Stimulated activated CD4-positive, alpha-beta T cell treated with anti-CD3 and anti-CD28 coated beads, TNF-alpha, amount 100 ng/mL, for 4 hours (primary cell): ENCODE measurements around the gene CD300A.
"Not testable (repeated sequence)": the region's sequence is repeated elsewhere in the genome, so short reads cannot be mapped to it uniquely, and the experiment has no call there.

Source experiments
- DNase-seq, 3 experiments: peaks; one replicate each; pipeline ENCODE4 v3.0.0-alpha.2; 2020; ENCODE audit warnings: low read depth in 3 of 3

CD300A gene

DNA sequence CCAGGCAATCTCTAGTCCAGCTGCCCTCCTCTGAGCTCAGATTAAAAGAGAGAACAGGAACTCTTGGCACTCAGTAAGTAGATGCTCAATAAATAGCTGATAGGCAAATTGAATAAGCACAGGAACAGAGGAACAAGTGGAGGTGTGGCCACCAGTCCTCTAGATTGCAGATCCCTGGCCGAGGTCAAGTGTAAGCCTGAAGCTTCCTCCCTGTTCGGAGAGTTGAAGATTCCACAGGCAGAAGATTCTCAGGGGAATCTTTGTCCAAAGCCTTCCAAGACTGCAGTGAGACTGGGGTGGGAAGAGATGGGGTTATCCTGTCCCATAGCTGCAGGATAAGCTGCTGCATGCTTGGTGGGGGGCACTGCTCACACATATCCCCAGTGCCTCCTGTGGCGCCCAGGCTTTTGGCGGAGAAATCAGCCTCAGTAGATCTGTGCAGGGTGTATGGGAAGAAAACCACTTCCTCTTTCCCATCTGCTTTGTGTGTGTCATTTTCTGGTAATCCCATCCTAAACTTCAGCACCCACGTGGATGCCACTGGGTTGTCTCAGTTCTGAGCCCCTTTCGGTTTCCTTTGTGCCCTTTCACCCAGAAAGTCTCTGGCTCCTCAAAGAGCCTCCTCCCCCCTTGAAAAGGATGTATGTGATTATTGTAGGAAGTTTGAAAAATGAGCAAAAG is 12.1 kb downstream of the CD300A start:
- no peak for DNase-seq

DNA sequence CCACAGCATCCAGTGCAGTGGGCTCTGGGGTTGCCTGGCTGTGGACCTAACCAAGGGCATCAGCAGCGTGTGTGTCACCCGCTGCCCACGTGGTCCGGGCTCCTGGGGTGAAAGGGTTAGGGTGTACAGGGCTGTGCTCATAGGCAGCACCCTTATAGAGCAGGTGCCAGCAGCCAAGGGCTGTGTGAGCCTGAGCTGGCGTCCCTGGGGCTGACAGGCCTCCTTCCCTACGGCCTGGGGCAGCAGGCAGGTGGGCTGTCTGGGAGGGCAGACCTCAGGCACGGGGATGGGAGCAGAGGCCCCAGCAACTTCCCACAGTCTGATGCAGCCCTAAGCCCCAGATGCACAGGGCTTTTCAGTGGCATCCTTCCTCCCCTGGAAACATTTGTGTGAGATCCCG is 13.9 kb downstream of the CD300A start:
- DNase-seq = no peak

DNA sequence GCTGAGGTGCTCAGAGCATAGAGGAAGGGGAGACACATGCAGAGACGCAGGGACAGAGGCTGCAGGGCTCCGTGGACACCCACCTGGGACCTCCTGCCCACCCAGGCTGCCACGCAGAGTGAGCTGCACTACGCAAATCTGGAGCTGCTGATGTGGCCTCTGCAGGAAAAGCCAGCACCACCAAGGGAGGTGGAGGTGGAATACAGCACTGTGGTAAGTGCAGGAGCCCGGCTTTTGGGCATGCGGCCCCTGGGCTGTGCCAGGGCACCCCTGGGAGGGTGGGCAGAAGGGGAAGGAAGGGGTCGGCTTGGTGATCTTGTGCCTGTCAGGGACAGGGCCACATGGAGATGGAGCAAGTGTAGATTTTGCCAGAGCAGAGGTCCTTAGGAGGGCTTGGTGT is 15.2 kb downstream of the CD300A start:
- DNase-seq = no peak

DNA sequence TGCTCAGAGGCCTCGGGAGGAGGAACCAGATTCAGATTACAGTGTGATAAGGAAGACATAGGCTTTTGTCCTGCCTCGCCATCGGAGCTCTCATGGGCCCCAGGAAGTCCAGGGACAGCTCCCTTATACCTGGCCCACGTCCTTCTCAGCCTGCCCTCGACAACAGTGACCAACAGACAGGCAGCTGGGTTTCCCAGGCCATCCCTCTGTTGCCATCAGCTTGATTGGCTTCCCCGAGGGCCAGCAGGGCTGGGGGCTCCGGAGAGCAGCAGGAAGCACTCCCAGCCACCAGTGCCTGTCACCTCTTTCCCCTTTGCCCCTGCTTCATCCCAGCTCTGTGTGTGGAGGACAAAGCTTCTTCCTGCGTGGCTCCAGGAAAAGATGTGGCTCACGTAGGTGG is 17.6 kb downstream of the CD300A start:
- no peak for DNase-seq

DNA sequence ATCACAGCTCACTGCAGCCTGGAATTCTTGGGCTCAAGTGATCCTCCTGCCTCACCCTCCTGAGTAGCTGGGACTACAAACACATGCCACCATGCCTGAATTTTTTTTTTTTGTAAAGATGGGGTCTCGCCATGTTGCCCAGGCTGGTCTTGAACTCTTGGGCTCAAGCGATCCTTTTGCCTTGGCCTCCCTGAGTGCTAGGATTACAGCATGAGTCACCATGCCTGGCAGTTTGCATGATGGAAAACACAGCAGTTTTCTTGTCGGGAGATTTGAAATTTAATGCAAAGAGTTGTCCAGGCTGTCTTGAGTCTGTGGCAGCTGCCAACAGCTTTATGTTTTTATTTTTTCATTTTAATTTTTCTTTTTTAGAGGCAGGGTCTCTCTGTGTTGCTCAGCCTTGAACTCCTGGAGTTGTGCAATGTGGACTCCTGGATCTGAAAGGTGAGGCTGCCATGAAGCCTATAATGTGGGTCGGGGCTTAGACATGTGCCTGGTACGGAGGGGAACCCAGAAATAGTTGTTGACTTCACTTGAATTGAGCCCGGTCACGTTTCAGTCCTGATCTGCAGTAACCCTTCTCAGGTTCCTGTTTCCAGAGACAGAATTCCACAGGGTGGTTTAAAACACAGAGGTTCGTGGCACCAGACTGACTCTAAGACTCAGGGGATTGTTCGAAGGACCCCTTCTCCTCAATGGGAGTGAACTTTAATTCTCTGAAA is 18.7 kb downstream of the CD300A start:
- DNase-seq = no peak

DNA sequence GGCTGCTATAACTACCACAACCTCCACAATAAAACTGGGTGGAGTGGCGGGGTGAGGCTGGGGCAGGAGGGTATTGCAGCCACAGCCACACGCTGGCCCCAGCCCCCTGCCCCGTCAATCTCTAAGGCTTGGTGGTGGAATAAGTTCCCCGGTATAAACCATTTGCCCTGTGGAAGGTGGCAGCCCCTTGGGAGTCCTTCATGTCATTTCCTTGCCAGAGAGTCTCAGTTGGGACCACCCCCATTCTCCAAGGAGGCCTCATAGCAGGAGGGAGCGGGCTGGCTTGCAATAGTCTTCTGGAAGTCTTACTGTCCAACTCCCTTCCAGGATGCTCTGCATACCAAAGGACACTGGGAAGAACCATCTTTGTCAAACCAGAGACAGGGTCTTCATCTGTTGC is 19.4 kb downstream of the CD300A start:
- no peak for DNase-seq

DNA sequence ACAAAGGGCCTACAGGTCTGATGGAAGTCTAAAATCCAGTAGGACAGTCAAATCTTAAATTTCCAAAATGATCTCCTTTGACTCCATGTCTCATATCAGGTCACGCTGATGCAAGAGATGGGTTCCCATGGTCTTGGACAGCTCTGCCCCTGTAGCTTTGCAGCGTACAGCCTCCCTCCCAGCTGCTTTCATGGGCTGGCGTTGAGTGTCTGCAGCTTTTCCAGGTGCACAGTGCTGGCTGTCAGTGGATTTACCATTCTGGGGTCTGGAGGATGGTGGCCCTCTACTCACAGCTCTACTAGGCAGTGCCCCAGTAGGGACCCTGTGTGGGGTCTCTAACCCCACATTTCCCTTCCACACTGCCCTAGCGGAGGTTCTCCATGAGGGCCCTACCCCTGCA is 21.8 kb downstream of the CD300A start:
- not testable (repeated sequence) for DNase-seq

DNA sequence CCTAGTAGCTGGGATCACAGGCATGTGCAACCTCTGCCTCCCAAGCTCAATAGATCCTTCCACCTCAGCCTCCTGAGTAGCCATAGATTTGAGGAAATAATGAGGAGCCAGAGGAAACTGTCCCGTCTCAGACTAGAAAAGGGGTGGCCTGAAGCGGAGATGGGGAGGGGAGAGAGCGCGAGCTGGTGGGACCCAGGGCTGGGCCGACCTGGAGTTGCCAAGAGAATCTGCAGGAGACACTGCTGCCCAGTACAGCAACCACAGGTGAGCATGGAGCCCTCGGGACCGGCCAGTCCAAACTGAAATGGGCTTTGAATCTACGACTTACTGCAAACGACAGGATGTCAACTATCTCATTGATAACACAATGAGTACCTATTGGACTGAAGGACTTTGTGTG is 24.3 kb downstream of the CD300A start:
- no peak for DNase-seq

DNA sequence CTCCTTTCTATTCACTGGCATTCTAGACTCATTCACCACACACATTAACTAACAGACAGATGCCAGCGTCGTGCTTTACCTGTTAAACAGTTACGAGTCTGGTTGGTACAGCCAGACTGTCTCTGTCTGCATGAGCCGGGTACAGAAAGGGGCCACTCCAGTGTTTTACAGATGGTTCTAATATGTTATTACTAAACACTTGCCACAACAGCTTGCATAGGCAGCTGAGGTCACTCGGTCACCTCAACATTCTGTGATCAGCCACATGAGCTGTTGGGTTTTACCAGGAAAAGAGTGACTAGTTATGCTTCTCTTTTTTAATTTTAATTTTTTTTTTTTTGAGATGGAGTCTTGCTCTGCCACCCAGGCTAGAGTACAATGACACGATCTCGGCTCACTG is 25.2 kb downstream of the CD300A start:
- DNase-seq = no peak

DNA sequence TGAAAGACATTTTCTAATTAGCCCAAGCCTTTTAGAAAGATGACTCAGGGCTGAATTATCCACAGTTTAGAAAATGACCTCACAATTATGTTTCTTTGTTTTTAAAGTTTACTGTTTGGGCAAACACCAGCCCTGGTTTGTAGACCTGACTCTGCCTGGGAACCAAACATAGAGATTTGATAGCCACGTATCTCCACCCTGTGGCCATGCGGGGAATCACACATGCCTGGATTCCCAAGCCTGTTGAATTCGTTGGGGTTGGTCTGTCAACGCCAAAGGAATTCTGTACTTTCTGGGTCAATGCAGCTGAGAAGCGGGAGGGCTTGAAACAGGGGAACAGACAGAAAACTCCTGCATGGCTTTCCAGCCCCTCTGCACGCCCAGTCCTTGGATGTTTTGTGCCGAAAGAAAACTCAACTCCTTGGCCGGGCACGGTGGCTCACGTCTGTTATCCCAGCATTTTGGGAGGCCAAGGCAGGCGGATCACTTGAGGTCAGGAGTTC is 26.9 kb downstream of the CD300A start:
- DNase-seq = peak; percentile 34 to 37 (median 36)

DNA sequence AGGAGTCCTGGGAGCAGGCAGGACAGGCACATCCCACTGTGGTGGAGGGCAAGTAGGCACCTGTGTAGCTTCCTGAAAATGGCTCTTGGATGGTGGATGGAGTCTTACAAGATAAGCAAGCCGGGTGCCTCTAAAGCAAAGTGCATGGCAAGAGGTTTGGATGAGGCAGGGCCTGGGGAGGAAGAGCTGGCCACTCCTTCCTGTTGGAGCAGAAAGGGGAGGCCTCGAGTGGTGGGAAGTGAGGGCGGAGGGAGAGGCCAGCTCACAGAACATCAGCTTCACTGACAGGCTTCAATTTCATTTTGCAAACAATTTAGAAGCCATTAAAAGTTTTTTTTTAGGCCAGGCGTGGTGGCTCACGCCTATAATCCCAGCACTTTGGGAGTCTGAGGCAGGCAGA is 31.0 kb downstream of the CD300A start:
- DNase-seq = no peak

DNA sequence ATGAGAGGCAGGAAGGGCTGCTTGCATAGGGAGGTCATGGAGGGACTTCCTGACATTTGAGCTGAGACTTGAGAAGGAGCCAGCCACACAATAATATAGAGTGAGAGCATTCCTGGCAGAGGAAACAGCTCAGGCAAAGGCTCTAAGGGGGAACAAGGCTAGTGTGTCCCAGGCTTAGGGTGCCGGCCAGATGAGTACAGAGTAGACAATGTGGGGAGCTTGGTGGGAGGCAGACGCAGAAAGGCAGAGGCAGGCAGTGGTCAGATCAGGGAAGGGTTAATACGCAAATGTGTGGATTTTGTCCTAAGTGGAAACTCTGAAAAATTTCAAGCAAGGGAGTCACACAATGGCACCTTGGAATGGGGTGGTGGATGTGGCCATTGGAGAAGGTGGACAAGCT is 33.6 kb downstream of the CD300A start:
- no peak for DNase-seq

DNA sequence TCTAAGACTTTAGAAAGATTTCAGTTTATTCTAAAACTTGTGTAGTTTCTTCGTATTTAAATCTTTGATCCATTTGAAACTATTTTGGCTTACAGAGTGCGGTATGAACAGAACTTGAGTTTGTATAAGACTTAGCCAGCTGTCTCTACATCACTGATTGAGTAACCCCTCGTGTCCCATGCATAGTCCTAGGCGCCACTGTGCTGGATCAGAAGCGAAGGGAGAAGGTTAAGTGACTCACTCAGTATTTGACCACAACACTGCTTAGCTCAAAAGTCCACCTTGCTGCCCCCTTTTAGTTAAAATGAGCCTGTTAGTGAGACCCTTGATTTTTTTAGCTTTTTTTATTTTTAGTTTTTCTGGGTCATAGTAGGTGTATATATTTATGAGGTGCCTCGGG is 36.4 kb downstream of the CD300A start:
- no peak for DNase-seq

DNA sequence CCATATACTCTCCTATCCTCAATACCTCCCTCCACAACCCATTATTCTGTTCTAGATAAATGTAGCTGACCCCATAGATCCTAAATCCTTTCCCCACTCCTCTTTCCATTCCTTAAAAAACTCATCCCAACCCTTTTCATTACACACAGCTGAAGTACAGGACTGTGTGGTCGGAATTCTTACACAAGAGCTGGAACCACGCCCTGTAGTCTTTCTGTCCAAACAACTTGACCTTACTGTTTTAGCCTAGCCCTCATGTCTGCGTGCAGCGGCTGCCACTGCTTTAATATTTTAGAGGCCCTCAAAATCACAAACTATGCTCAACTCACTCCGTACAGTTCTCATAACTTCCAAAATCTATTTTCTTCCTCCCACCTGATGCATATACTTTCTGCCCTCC is 37.5 kb downstream of the CD300A start:
- DNase-seq = not testable (repeated sequence)

DNA sequence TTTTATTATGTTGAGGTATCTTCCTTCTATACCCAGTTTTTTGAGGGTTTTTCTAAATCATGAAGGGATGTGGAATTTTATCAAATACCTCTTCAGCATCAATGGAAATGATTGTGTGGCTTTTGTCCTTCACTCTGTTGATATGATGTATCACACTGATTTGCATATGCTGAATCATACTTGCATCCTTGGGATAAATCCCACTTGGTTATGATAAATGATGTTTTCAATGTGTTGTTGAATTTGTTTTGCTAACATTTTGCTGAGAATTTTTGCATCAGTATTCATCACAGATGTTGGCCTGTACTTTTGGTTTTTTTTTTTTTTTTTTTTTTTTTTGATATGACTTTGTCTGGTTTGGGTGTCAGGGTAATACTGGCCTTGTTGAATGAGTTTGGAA is 41.7 kb downstream of the CD300A start:
- DNase-seq = no peak

DNA sequence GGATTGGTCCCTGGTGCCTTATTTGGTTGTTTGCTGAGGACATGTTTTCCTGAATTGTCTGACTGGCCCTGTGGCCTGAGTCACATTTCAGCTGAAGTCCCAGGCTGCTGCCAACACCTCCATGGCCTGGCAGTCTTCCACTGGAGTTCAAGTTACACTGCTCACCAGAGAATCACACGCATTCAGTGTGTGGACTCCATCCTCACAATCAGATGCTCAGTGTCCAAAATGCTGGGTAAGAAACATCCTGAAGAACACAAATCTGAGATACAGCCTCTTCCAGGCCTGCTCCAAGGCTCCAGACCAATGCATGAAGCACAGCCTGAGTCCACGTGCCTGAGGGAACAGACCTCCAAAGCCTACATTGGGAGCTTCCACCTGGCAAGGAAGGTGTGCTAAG is 45.6 kb downstream of the CD300A start:
- no peak for DNase-seq

DNA sequence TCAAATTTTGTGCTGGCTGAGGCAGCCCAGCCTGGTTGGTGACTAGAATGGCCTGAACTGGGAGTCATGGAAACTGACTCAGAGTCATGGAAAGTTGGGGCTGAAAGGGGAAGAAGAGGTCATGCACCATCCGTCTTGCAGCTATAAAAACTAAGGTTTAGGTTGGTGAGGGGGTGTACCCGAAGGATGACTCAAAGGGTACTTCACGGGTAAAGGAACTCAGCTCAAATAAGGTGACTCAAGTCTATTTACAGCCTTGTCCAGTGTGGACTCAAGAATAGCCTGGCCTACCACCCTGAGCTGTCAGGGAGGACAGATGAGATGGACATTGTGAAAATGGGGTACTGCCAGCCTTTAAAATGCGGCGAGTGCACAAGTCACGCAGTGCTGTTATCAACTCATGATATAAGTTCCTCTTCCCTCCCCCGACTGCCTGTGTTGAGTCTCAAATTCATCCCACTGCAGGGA is 46.2 kb downstream of the CD300A start:
- DNase-seq = no peak

DNA sequence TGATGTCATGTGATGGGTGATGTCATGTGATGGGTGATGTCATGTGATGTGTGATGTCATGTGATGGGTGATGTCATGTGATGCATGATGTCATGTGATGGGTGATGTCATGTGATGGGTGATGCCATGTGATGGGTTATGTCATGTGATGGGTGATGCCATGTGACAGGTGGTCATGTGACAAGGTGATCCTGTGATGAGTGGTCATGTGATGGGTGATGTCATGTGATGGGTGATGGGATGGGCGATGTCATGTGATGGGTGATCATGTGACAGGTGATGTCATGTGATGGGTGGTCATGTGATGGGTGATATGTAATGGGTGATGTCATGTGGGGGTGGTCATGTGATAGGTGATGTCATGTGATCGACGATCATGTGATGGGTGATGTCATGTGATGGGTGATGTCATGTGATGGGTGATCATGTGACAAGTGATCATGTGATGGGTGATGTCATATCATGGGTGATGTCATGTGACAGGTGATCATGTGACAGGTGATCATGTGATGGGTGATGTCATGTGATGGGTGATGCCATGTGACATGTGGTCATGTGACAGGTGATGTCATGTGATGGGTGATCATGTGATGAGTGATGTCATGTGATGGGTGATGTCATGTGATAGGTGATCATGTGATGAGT is 47.7 kb downstream of the CD300A start:
- DNase-seq = no peak

DNA sequence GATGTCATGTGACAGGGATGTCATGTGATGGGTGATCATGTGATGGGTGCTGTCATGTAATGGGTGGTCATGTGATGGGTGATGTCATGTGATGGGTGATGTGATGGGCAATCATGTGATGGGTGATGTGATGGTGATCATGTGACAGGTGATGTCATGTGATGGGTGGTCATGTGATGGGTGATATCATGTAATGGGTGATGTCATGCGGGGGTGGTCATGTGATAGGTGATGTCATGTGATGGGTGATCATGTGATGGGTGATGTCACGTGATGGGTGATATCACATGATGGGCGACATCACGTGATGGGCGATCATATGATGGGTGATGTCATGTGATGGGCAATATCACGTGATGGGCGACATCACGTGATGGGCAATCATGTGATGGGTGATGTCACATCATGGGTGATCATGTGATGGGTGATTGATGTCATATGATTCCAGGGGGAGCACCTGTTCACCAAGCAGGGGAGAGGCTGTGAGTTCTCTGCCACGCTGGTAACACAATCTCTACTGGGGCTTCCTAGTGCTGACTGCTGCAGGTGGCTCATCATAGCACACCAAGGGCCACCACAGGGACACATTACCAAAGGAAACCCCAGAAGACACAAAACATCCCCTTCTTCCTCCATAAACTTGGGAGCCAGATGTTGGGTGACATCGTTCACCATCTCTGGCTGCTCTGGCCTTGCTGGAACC is 48.3 kb downstream of the CD300A start:
- DNase-seq = no peak

DNA sequence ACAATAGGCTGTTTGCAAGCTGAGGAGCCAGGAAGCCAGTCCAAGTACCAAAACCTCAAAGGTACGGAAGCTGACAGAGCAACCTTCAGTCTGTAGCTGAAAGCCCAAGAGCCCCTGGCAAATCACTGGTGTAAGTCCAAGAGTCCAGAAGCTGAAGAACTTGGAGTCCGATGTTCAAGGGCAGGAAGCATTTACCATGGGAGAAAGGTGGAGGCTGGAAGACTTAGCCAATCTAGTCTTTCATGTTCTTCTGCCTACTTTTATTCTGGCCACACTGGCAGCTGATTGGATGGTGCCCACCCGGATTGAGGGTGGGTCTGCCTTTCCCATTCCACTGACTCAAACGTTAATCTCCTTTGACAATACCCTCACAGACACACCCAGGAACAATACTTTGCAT is 49.5 kb downstream of the CD300A start:
- no peak for DNase-seq

DNA sequence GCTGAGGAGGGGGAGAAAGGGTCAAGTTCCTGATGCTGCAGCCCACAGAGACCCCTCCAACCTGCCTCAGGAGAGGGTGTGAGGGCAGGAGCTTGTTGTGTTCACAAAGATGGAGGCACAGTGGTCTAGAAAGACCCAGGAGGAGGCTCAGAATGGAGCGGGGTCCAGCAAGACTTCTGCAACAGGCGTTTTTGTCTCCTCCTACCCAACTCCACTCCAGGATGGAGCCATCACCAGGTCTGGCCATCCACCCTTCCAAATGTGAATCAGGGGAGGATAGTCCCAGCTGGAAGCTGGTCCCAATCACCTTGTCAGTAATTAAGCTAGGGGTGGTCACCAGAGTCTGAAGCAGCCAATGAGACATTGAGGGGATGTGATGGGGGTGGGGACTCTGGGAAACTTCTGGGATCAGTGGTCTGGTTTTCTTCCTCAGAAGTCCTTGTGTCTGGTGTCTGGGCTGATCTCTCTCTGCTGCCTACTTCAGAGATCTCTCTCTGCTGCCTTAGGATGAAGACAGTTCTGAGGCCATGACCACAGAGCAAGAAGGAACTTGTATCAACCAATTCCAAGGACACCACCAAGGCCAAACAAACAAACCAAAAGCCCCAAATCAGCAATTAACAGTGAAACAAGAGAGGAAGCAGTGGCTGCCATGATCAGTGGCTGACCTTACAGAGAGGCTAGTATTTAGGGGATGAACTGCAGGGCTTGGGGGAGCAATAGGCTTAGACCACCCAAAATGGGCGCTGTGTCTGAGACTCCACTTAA is 50.3 kb downstream of the CD300A start:
- DNase-seq = no peak
